Endothelial cell of umbilical vein (primary cell): ENCODE measurements around the gene ATP8B3. TPM values are rescaled to one million over a fixed set of nuclear protein-coding genes. Genes with fewer than 3 reads are reported as not detected.

ENCODE experiments used
- BruUV-seq: library from RNA; stranded (reverse); fragments of 400-500 nt; replicated peaks from 2 replicates; lab custom pipeline; 2021; lab: Mats Ljungman, UMichigan
- CTCF ChIA-PET: fragments of 300-600, 350-600 bp; sonication (Branson Sonifier 250); formaldehyde crosslinking; loops from one replicate; lab custom pipeline; 2021; ENCODE audit warnings: antibody characterized with exemption, inconsistent platforms; lab: Charles Lee
- POLR2A ChIA-PET: fragments of 300-600, 350-600 bp; sonication (Branson Sonifier 250); formaldehyde crosslinking; loops from one replicate; lab custom pipeline; 2021; ENCODE audit warnings: antibody characterized with exemption, inconsistent platforms; lab: Charles Lee
- DNase-seq: peaks from one replicate; pipeline ENCODE4 v3.0.0-alpha.2; 2011; ENCODE audit warnings: low read depth, low spot score
- FAIRE-seq: peaks from 2 replicates; lab custom pipeline; 2011; peaks lifted over from hg19 to GRCh38; lab: Jason Lieb, UNC
- H2AFZ ChIP-seq: 2 replicates; pipeline ENCODE4 v1.6.0; 2012; ENCODE audit warnings: low read depth, low read length, control low read depth, inconsistent platforms
- H3K27ac ChIP-seq: 2 replicates; pipeline ENCODE4 v1.5.1; 2011; ENCODE audit warnings: low read depth, mild to moderate bottlenecking, control low read depth, low read length, moderate library complexity; ENCODE audit not compliant: insufficient read depth
- H3K27me3 ChIP-seq, 2 experiments: 2 replicates each; pipeline versions ENCODE4 v1.6.0 to v1.6.1; 2011; ENCODE audit warnings: low read length in 2 of 2, mixed read lengths in 1 of 2; ENCODE audit not compliant: control insufficient read depth in 2 of 2, insufficient read depth in 2 of 2
- H3K36me3 ChIP-seq, 2 experiments: 2 replicates in 1 of 2; 3 replicates in 1 of 2; pipeline ENCODE4 v1.5.1; 2011; ENCODE audit warnings: low read length in 2 of 2, mild to moderate bottlenecking in 1 of 2, moderate library complexity in 1 of 2; ENCODE audit not compliant: control insufficient read depth in 2 of 2, insufficient read depth in 2 of 2; ENCODE audit errors: extremely low read depth in 1 of 2
- H3K4me1 ChIP-seq: 3 replicates; pipeline ENCODE4 v1.5.1; 2011; ENCODE audit warnings: mild to moderate bottlenecking, low read length; ENCODE audit not compliant: control insufficient read depth, insufficient read depth; ENCODE audit errors: extremely low read depth
- H3K4me2 ChIP-seq: 2 replicates; pipeline ENCODE4 v1.6.1; 2011; ENCODE audit warnings: low read length, control low read depth, mixed read lengths; ENCODE audit not compliant: insufficient read depth
- H3K4me3 ChIP-seq, 3 experiments: fragments of 200-600 bp in 1 of 3; sonication (generic), shearing (Covaris generic) in 1 of 3; replicated peaks in 1 of 3; 2 replicates each; pipeline ENCODE4 v1.5.1; 2011 to 2016; ENCODE audit warnings: control low read depth in 3 of 3, low read length in 3 of 3, mild to moderate bottlenecking in 2 of 3, inconsistent platforms in 1 of 3, low read depth in 1 of 3, moderate library complexity in 1 of 3; ENCODE audit not compliant: insufficient read depth in 1 of 3
- H3K79me2 ChIP-seq: 2 replicates; pipeline ENCODE4 v1.6.0; 2012; ENCODE audit warnings: low read length, inconsistent platforms; ENCODE audit not compliant: control insufficient read depth, insufficient read depth
- H3K9ac ChIP-seq: replicated peaks from 2 replicates; pipeline ENCODE3; 2011; ENCODE audit warnings: low read length, control low read depth; ENCODE audit not compliant: insufficient read depth; ENCODE audit errors: extremely low read depth
- H3K9me1 ChIP-seq: replicated peaks from 3 replicates; pipeline ENCODE4 v1.6.0; 2011; ENCODE audit warnings: mild to moderate bottlenecking, low read length; ENCODE audit not compliant: control insufficient read depth, insufficient read depth; ENCODE audit errors: extremely low read depth
- H3K9me3 ChIP-seq: replicated peaks from 2 replicates; pipeline ENCODE4 v1.5.1; 2012; ENCODE audit warnings: low read length, inconsistent platforms; ENCODE audit not compliant: control insufficient read depth, insufficient read depth
- H4K20me1 ChIP-seq: replicated peaks from 2 replicates; pipeline ENCODE3; 2011; ENCODE audit warnings: mild to moderate bottlenecking, low read length; ENCODE audit not compliant: control insufficient read depth, insufficient read depth; ENCODE audit errors: extremely low read depth
- EZH2 ChIP-seq: IDR thresholded peaks from 2 replicates; pipeline ENCODE4 v1.6.1; 2012; ENCODE audit warnings: borderline replicate concordance, low read depth, mild to moderate bottlenecking, moderate library complexity, low read length, inconsistent platforms; ENCODE audit not compliant: severe bottlenecking
- FOS ChIP-seq: IDR thresholded peaks from 2 replicates; pipeline ENCODE4 v1.6.1; 2011; ENCODE audit warnings: mild to moderate bottlenecking, low read length, moderate library complexity, borderline replicate concordance; ENCODE audit not compliant: insufficient read depth
- GATA2 ChIP-seq: IDR thresholded peaks from 2 replicates; pipeline ENCODE4 v1.7.0; 2011; ENCODE audit warnings: low read depth, mild to moderate bottlenecking, moderate library complexity, mixed read lengths, low read length; ENCODE audit not compliant: insufficient read length, insufficient read depth
- JUN ChIP-seq: IDR thresholded peaks from 2 replicates; pipeline ENCODE4 v1.6.1; 2011; ENCODE audit warnings: borderline replicate concordance, low read depth; ENCODE audit not compliant: insufficient read length, insufficient read depth
- MYC ChIP-seq: IDR thresholded peaks from one replicate; pipeline ENCODE4 v1.6.1; 2011; ENCODE audit warnings: mild to moderate bottlenecking, low read depth, low read length
- POLR2A ChIP-seq: IDR thresholded peaks from 2 replicates; pipeline ENCODE4 v1.6.1; 2012; ENCODE audit warnings: low read depth, mild to moderate bottlenecking, control low read depth, low read length
- POLR2AphosphoS5 ChIP-seq: IDR thresholded peaks from 2 replicates; pipeline ENCODE4 v1.6.1; 2012; ENCODE audit warnings: low read depth, mild to moderate bottlenecking, control low read depth, low read length, moderate library complexity; ENCODE audit not compliant: insufficient read depth
- dilution Hi-C: fragments of 300-500 bp; cut with MboI; formaldehyde crosslinking; loops from one replicate; pipeline ENCODE4 v1.15.0; 2019; ENCODE audit warnings: low sequenced_read_pairs; ENCODE audit not compliant: extremely low pct_ligation_motif_present
- intact Hi-C: fragments of 100-400 bp; cut with micrococcal nuclease; formaldehyde crosslinking; loops from one replicate; pipeline ENCODE4 v1.10.0; 2022
- polyA plus RNA-seq, 4 experiments: library from polyadenylated mRNA; depleted of rRNA in 3 of 4; stranded (reverse) in 3 of 4; unstranded in 1 of 4; fragments of >200 nt; gene quantifications; 2 replicates each; pipeline versions ENCODE4 v1.2.1 to v1.2.3, GENCODE V29; 2011 to 2012; ENCODE audit warnings: missing spikeins in 1 of 4
- total RNA-seq: library from RNA; stranded (reverse); gene quantifications from 2 replicates; pipeline ENCODE4 v1.2.3, GENCODE V29; 2021
- TF ChIP-seq, protein P1 (sequence below), 2 donors: IDR thresholded peaks; 1 replicate in 1 of 2; 2 replicates in 1 of 2; pipeline ENCODE4 v1.5.1; 2011; ENCODE audit warnings: low read length in 2 of 2, mild to moderate bottlenecking in 2 of 2, moderate library complexity in 2 of 2, control low read depth in 1 of 2, inconsistent platforms in 1 of 2, low read depth in 1 of 2; ENCODE audit not compliant: insufficient read depth in 1 of 2; ENCODE audit errors: extremely low read depth in 1 of 2
- TF ChIP-seq, protein P2 (sequence below): IDR thresholded peaks from 2 replicates; pipeline ENCODE4 v1.6.1; 2011; ENCODE audit not compliant: insufficient read depth, insufficient read length

ATP8B3 gene
- total and polyA plus RNA-seq, 2 donors (not counting 3 experiments of a cell fraction or from before 2014, with no cell fraction given), result 1.1 to 7.3 TPM

DNA sequence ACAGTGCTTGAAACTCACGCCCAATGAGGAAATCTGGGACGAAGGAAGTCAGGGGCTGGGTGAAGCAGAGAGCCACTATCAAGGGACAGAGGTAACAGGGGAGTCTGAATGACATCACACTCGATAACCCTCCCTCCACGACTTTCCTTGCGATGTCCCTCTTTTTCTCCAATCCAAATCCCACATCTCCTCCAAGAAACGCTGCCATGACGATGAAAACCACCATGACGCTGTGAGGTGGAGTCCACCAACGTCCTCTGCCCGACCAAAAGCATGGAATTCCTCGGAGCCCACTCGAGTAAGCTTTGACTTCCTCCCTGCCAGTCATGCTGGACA lies 35.2 kb upstream of the ATP8B3 start:
- Histone ChIP-seq H3K36me3 (peaks cover 0 to 2% of the 10 kb centered on the region in 2 experiments), H3K4me3 (peak overlapping the region; percentile 47 to 76 (median 67)), H3K27ac (peak overlapping the region; percentile 99), H3K4me2 (peak overlapping the region; percentile 81), H4K20me1 (no peaks in the 10 kb centered on the region), H3K27me3 (no peaks in the 10 kb centered on the region), H2AFZ (no peak overlapping the region), H3K79me2 (peaks cover 56% of the 10 kb centered on the region), H3K9me3 (no peaks in the 10 kb centered on the region), H3K9ac (peak overlapping the region; percentile 99), H3K9me1 (no peaks in the 10 kb centered on the region), H3K4me1 (peaks cover 8% of the 10 kb centered on the region)
- BruUV-seq, result TSS peak; percentile 32
- POLR2A ChIA-PET, result no interaction called here
- FAIRE-seq (no peak), DNase-seq (no peak)
- TF ChIP-seq, protein P1, sequence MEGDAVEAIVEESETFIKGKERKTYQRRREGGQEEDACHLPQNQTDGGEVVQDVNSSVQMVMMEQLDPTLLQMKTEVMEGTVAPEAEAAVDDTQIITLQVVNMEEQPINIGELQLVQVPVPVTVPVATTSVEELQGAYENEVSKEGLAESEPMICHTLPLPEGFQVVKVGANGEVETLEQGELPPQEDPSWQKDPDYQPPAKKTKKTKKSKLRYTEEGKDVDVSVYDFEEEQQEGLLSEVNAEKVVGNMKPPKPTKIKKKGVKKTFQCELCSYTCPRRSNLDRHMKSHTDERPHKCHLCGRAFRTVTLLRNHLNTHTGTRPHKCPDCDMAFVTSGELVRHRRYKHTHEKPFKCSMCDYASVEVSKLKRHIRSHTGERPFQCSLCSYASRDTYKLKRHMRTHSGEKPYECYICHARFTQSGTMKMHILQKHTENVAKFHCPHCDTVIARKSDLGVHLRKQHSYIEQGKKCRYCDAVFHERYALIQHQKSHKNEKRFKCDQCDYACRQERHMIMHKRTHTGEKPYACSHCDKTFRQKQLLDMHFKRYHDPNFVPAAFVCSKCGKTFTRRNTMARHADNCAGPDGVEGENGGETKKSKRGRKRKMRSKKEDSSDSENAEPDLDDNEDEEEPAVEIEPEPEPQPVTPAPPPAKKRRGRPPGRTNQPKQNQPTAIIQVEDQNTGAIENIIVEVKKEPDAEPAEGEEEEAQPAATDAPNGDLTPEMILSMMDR (IDR thresholded peaks at IDR 0.05; ENCODE audit: extremely low read depth in 1 of 2, insufficient read depth in 1 of 2, low read depth in 1 of 2, low read length in 2 of 2), result no peak
- TF ChIP-seq, protein P2, sequence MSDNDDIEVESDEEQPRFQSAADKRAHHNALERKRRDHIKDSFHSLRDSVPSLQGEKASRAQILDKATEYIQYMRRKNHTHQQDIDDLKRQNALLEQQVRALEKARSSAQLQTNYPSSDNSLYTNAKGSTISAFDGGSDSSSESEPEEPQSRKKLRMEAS, result no peak
- no peak for TF ChIP-seq EZH2
- no peak for TF ChIP-seq GATA2
- no peak for TF ChIP-seq POLR2AphosphoS5
- TF ChIP-seq POLR2A, result no peak
- TF ChIP-seq MYC, result no peak
- TF ChIP-seq FOS, result no peak
- TF ChIP-seq JUN, result no peak
- intact Hi-C loops (loop anchor here (1.0 kb wide), 1 partner anchor 16 kb away; the partner anchor contains the start of gene KLF16), dilution Hi-C loops (no loop called here)
- CTCF ChIA-PET, result interaction anchor here (2.3 kb wide), 1 partner anchor 10 kb away, joined by 10 read pairs; no protein-coding TSS in a partner anchor
